Measurements from ENCODE around the gene FBXW11. TPM values are rescaled to one million over a fixed set of nuclear protein-coding genes. Genes with fewer than 3 reads are reported as not detected.

The FBXW11 gene
- total and polyA plus RNA-seq, 10 donors = 7.5 to 72.1 (median 54.7) TPM

- TF ChIP-seq CTCF (IDR thresholded peaks at IDR 0.05 in 8 of 11, conservative IDR thresholded peaks at IDR 0.05 in 3 of 11) = no peak
- no peak for TF ChIP-seq POLR2AphosphoS5 (IDR thresholded peaks at IDR 0.05)
- no peak for TF ChIP-seq POLR2A (IDR thresholded peaks at IDR 0.05)
- intact Hi-C loops (cut with DNase I; ENCODE audit: low total_unique reads) = no loop called here
- no peak for DNase-seq
- Histone ChIP-seq H3K36me3 (peaks cover 0 to 62% (median 8%) of the 10 kb centered on the region in 6 donors), H3K4me1 (peaks cover 0 to 97% (median 51%) of the 10 kb centered on the region in 6 donors), H3K4me3 (no peak overlapping the region), H3K27ac (peak overlapping the region in 1 of 8 donors; percentile 3), H3K9me3 (no peaks in the 10 kb centered on the region), H3K27me3 (replicated peaks in 1 of 7) (no peaks in the 10 kb centered on the region)
Observed at GRCh38 chr5:171989946-171990712, 16.3 kb downstream of the FBXW11 start.

GRCh38 chr5:171989276-171989675 lies 17.2 kb downstream of the FBXW11 start:
- TF ChIP-seq POLR2A (IDR thresholded peaks at IDR 0.05) (no peak), POLR2AphosphoS5 (IDR thresholded peaks at IDR 0.05) (no peak), CTCF (IDR thresholded peaks at IDR 0.05 in 8 of 11, conservative IDR thresholded peaks at IDR 0.05 in 3 of 11) (no peak)
- intact Hi-C loops (cut with DNase I; ENCODE audit: low total_unique reads) = no loop called here
- no peak for DNase-seq
- H3K27me3 ChIP-seq (replicated peaks in 1 of 7) = no peaks in the 10 kb centered on the region
- no peak overlapping the region for H3K4me3 ChIP-seq
- no peaks in the 10 kb centered on the region for H3K9me3 ChIP-seq
- peaks cover 0 to 54% (median 7%) of the 10 kb centered on the region in 6 donors for H3K36me3 ChIP-seq
- H3K4me1 ChIP-seq = peaks cover 0 to 97% (median 53%) of the 10 kb centered on the region in 6 donors
- 53 to 67% (median 64%) methylated on average over 5 of the region's 5 CpGs for WGBS, 5 donors
- H3K27ac ChIP-seq = no peak overlapping the region

- no peak overlapping the region for H3K4me3 ChIP-seq
- intact Hi-C loops (cut with DNase I; ENCODE audit: low total_unique reads) = no loop called here
- H3K36me3 ChIP-seq = peaks cover 0 to 37% (median 0%) of the 10 kb centered on the region in 6 donors
- no peak overlapping the region for H3K27ac ChIP-seq
- WGBS, 5 donors = 93 to 97% (median 95%) methylated on average over 3 to 4 of the region's 4 CpGs
- DNase-seq = no peak
- TF ChIP-seq CTCF (IDR thresholded peaks at IDR 0.05 in 8 of 11, conservative IDR thresholded peaks at IDR 0.05 in 3 of 11) = no peak
- no peak for TF ChIP-seq POLR2AphosphoS5 (IDR thresholded peaks at IDR 0.05)
- TF ChIP-seq POLR2A (IDR thresholded peaks at IDR 0.05) = no peak
- peaks cover 0 to 93% (median 53%) of the 10 kb centered on the region in 6 donors for H3K4me1 ChIP-seq
- peaks cover 0 to 3% (median 0%) of the 10 kb centered on the region in 8 donors for H3K9me3 ChIP-seq
- no peaks in the 10 kb centered on the region for H3K27me3 ChIP-seq (replicated peaks in 1 of 7)
Observed at GRCh38 chr5:171986772-171987171, 19.7 kb downstream of the FBXW11 start.

- 74 to 83% (median 77%) methylated on average over 6 of the region's 6 CpGs for WGBS, 5 donors
- no peak overlapping the region for H3K27ac ChIP-seq
- peaks cover 0 to 20% (median 16%) of the 10 kb centered on the region in 8 donors for H3K9me3 ChIP-seq
Observed at GRCh38 chr5:171984748-171985419, 21.6 kb downstream of the FBXW11 start.

More at GRCh38 chr5:171984748-171985419, 21.6 kb downstream of the FBXW11 start:
- H3K27me3 ChIP-seq (replicated peaks in 1 of 7) = no peaks in the 10 kb centered on the region
- intact Hi-C loops (cut with DNase I; ENCODE audit: low total_unique reads) = no loop called here
- no peak for DNase-seq
- H3K4me3 ChIP-seq = no peak overlapping the region
- no peak for TF ChIP-seq CTCF (IDR thresholded peaks at IDR 0.05 in 8 of 11, conservative IDR thresholded peaks at IDR 0.05 in 3 of 11)
- peak in 1 of 3 donors; percentile 24 for TF ChIP-seq POLR2AphosphoS5 (IDR thresholded peaks at IDR 0.05)
- H3K4me1 ChIP-seq = peaks cover 0 to 80% (median 44%) of the 10 kb centered on the region in 6 donors
- peaks cover 0 to 30% (median 0%) of the 10 kb centered on the region in 6 donors for H3K36me3 ChIP-seq

Measured in spleen (tissue), 11 donors.